HG03159 (cell line): ENCODE results near the gene ZNF324.

Experiments
- ATAC-seq: cut with Tn5 transposase; IDR thresholded peaks from one replicate; pipeline ENCODE4 v1.9.1; 2021; ENCODE audit warnings: mild to moderate bottlenecking, moderate library complexity; ENCODE audit not compliant: unreplicated experiment

Gene ZNF324

GRCh38 chr19:58520257-58520599 is 53.3 kb downstream of the ZNF324 start:
- no peak for ATAC-seq

GRCh38 chr19:58521651-58522050 is 54.8 kb downstream of the ZNF324 start:
- ATAC-seq, result no peak

- no peak for ATAC-seq
These were observed 55.8 kb downstream of the ZNF324 start for GRCh38 chr19:58522709-58523108.
